ENCODE data around the gene TRIM29.

GRCh38 chr11:120123946-120124345 is 14.0 kb downstream of the TRIM29 start:
- no peak for TF ChIP-seq POLR2A (IDR thresholded peaks at IDR 0.05)
- no peak for TF ChIP-seq CTCF (IDR thresholded peaks at IDR 0.05)
